NOMO-1 treated with dmso at 0.1 percent for 144 hours (cell line): Measurements from ENCODE around the gene NEK11.
"Not testable (repeated sequence)": the region's sequence is repeated elsewhere in the genome, so short reads cannot be mapped to it uniquely, and the experiment has no call there.

Experiments
- DNase-seq: peaks from one replicate; lab custom pipeline; 2025; ENCODE audit not compliant: unreplicated experiment; lab: John Stamatoyannopoulos, UW

NEK11 gene

GRCh38 chr3:131042271-131042985 lies 15.8 kb downstream of the NEK11 start:
- DNase-seq, result not testable (repeated sequence)

GRCh38 chr3:131047582-131047981 lies 20.9 kb downstream of the NEK11 start:
- DNase-seq, result no peak

DNA sequence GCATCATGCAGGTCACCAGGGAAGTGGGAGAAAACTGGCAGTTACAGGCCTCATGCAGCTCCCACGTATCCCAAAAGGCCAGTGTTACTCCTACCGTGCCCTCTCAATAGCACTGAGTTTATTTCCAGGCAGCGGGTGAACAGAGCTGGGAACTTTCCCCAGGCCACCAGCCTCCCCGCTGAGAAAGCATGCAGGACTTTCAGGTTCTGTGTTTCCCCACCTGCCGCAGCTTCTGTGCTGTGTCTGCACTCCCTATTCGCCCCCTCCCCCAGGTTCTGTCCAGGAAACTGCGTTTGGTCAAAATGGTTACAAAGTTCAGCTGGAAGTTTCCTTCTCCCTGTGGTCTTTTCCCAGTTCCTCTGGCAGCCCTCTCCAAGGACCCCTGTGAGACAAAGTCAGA lies 21.4 kb downstream of the NEK11 start:
- DNase-seq, result no peak

GRCh38 chr3:131050001-131050400 lies 23.3 kb downstream of the NEK11 start:
- no peak for DNase-seq

- no peak for DNase-seq
These were observed 26.6 kb downstream of the NEK11 start for GRCh38 chr3:131053043-131053859.

- DNase-seq, result no peak
These were observed 41.3 kb downstream of the NEK11 start for GRCh38 chr3:131067983-131068382.

- no peak for DNase-seq
These were observed 45.5 kb downstream of the NEK11 start for GRCh38 chr3:131072099-131072559.

GRCh38 chr3:131072845-131073244 lies 46.2 kb downstream of the NEK11 start:
- DNase-seq, result no peak

DNA sequence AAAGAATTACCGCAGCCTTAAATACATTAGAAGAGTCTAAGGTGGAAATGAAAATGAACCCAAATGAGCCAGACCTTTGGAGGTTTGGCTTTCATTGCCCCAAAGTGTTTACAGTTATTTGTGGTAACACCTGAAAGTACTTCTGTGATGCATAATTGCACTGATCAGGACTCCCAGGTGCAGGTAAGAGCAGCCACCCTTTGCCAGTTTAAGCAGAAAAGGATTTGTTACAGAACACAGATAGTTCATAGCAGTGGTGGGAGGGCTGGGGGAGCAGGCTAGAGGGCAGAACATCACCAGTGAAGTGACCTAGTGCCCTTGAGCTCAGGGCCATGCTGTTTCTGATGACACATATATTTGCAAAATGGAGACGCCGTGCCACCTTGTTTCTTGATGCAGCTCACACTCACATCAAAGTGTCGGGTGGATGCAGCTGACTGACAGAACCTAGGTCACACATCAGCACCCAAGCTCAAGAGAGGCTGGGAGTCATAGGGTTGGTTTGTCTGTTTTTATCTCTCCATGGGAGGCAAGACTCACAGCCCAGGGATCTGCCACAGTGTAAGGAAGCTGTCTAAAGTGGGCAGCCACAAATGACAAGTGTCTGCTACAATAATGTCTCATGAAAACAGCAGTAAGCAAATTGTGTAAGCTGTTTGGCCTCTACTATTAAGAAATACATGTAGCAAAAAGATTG lies 49.1 kb downstream of the NEK11 start:
- DNase-seq, result no peak

DNA sequence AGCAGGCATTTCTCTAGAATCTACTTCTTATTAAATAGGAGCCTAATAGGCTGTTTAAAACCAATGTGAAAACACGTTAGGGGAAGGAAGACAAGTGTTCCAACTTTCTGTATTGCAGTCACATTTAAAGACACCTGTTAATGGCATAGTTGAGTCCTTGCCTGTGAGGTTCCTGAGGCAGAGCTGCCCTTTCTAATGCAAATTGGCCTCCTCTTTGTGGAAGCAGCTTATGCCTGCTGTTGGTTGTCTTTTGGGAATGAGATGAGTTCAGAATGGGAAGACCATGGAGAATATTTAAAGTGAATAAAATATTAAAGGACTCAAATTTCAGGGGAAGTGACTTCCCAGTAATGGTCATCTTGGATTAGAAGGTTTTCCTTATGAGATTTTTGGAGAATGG lies 51.2 kb downstream of the NEK11 start:
- DNase-seq, result no peak

DNA sequence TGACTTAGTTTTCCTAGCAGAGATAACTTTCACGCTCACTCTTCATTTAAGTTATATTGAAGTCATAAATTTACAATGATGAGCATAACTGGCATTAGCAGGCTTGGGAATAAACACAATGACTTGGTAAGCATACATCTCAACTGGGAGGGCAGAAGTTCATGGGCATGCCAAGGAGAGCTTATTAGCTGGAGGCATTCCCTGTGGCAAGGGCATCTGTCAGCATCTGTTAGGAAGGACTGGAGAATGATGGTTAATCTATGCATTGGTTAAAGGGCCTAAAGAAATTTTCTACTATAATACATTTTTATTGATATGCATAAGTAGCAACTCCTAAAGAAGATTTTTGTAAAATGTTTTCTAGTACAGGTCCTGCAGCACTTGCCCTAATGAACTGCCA lies 52.4 kb downstream of the NEK11 start:
- DNase-seq, result no peak

- DNase-seq, result no peak
These were observed 54.5 kb downstream of the NEK11 start for GRCh38 chr3:131081224-131081623.

DNA sequence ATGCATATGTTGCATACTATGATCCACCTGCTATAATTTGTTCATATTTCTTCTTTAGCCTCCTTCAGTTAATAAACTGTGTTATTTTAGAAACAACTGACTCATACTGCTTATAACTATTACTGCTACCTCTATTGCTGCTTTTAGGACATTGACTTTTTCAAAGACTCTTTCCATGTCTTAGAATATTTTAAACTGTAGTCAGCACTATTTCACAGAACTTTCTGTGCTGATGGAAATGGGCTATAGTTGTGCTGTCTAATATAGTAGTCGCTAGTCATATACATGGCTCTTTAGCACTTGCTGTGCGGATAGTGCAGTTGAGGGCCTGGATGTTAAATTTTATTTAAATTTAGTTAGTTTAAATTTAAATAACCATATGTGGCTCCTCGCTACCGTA lies 55.6 kb downstream of the NEK11 start:
- no peak for DNase-seq

GRCh38 chr3:131082871-131083863 lies 56.5 kb downstream of the NEK11 start:
- no peak for DNase-seq

- DNase-seq, result no peak
These were observed 65.1 kb downstream of the NEK11 start for GRCh38 chr3:131091768-131092167.

DNA sequence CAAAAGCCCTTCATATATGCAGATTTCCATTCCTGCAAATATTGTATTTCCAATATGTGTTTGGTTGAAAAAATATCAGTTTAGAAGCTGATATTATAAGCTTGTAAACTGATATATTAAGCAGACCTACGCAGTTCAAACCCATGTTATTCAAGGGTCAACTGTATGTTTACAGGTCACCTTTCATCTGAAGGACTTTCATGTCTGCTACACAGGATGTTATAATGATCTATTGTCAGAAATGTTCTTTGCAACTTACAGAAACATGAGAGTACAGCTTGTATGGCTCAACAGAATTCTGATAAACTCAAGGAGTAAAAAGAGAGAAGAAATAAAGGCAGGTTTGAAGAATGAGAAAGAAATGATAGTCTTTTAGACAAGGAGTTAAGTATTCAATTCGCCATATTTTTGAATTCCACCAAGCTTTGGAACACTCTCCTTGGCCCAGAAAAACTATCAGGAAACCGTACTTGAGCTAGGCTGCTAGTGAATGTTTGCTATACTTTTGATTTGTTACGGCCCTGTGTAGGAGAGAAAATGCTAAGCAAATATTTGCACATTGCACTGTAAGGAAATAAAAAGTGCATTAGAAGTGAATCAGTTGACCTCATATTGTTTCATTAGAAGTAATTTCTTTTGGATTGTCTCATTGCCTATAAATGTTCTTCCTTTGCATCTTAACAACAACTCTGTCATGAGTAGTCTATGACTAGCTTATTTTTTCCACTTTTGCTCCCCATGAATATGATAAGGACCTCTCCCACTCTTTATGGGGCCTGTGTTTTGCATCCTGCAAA lies 81.2 kb downstream of the NEK11 start:
- DNase-seq, result no peak

- DNase-seq, result no peak
These were observed 82.5 kb downstream of the NEK11 start for GRCh38 chr3:131109156-131109555.

- no peak for DNase-seq
These were observed 83.4 kb downstream of the NEK11 start for GRCh38 chr3:131110087-131110486.

DNA sequence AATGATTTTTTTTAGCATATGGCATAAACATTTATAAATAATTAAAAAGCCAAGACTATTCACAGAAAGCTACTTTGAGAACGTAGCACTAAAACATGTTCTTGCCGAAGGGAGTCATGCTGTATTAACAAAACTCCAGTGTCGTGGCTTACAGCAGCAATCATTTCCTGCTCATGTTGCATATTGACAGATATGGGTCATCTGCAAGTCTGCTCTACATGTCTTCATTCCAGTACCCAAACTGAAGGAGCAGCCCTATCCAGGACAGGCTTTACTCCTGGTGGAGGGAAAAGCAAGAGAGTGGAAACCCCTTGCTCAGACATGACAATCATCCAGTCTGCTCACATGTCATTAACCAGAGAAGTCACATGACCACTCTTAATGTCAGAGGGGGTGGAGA lies 87.6 kb downstream of the NEK11 start:
- no peak for DNase-seq

DNA sequence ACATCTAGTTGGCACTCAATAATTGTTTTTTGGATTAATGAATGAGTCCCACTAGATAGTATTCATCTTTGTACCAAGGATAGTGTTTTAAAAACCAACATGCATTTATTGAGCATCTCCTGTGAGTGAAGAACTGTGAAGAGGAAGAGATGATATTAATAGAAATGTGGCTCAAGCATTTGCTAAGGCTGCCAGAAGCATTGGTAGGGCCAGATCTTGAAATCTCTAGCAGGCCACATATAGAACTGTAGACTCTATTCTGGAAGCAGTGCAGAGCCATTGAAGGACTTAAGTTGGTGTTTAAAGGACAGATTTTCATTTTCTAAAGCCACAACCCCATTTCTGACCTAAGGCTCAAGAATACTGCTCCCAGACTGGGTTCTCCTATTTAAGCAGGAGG lies 99.0 kb downstream of the NEK11 start:
- no peak for DNase-seq
